ENCODE results near the gene BRAP.
A peak's percentile ranks its signal among the peaks of the same experiment; 100 is the strongest.
"Not testable (repeated sequence)": the region's sequence is repeated elsewhere in the genome, so short reads cannot be mapped to it uniquely, and the experiment has no call there.

BRAP gene

GRCh38 chr12:111685811-111686573 lies at the start of gene BRAP, which contains the start of gene ACAD10:
Gene BRAP, minus strand, starts transcription at chr12:111685956. Its CDS starts 164 bp downstream, at chr12:111685792.
Gene ACAD10, plus strand, starts transcription at chr12:111686053. Its CDS starts 6,657 bp downstream, at chr12:111692710.
- no peak; the same call in 1 of the 2 replicates for TF ChIP-seq CTCF (conservative IDR thresholded peaks at IDR 0.05)
- peak within 1 kb of the TSS; percentile 91 for H3K27ac ChIP-seq

GRCh38 chr12:111733340-111733915 lies 47.7 kb upstream of the BRAP start:
- no peak for TF ChIP-seq CTCF (conservative IDR thresholded peaks at IDR 0.05)

GRCh38 chr12:111732786-111733185 lies 47.0 kb upstream of the BRAP start:
- no peak for TF ChIP-seq CTCF (conservative IDR thresholded peaks at IDR 0.05)
- no peak overlapping the region for H3K27ac ChIP-seq

More at GRCh38 chr12:111733340-111733915, 47.7 kb upstream of the BRAP start:
- H3K27ac ChIP-seq, result no peak overlapping the region

- H3K27ac ChIP-seq, result peak overlapping the region; percentile 48
- no peak for TF ChIP-seq CTCF (conservative IDR thresholded peaks at IDR 0.05)
Observed at GRCh38 chr12:111730420-111730819, 44.7 kb upstream of the BRAP start.

- H3K27ac ChIP-seq, result no peak overlapping the region
- TF ChIP-seq CTCF (conservative IDR thresholded peaks at IDR 0.05), result no peak
Observed at GRCh38 chr12:111728795-111729194, 43.0 kb upstream of the BRAP start.

- not testable (repeated sequence) for H3K27ac ChIP-seq
Observed at GRCh38 chr12:111723646-111724360, 38.0 kb upstream of the BRAP start.

GRCh38 chr12:111720457-111720856 lies 34.7 kb upstream of the BRAP start:
- H3K27ac ChIP-seq, result no peak overlapping the region
- TF ChIP-seq CTCF (conservative IDR thresholded peaks at IDR 0.05), result no peak

GRCh38 chr12:111719316-111719715 lies 33.6 kb upstream of the BRAP start:
- not testable (repeated sequence) for H3K27ac ChIP-seq
